Hepatocyte (in vitro differentiated cells): Measurements from ENCODE around the gene SLC40A1. TPM values are rescaled to one million over a fixed set of nuclear protein-coding genes. Genes with fewer than 3 reads are reported as not detected.

Experiments
- DNase-seq: peaks from one replicate; pipeline ENCODE4 v3.0.0-alpha.2; 2016; ENCODE audit warnings: low spot score
- H2AFZ ChIP-seq: fragments of 200-600 bp; sonication (generic); 2 replicates; pipeline ENCODE4 v1.6.0; 2016; ENCODE audit warnings: antibody characterized with exemption, mild to moderate bottlenecking
- H3K27ac ChIP-seq: fragments of 200-600 bp; sonication (generic); 2 replicates; pipeline ENCODE4 v1.5.1; 2016; ENCODE audit warnings: mild to moderate bottlenecking
- H3K27me3 ChIP-seq: fragments of 200-600 bp; sonication (generic); 2 replicates; pipeline ENCODE4 v1.6.1; 2016
- H3K36me3 ChIP-seq: fragments of 200-600 bp; sonication (generic); replicated peaks from 2 replicates; pipeline ENCODE4 v1.5.1; 2016; ENCODE audit warnings: low read depth; ENCODE audit not compliant: insufficient read depth
- H3K4me1 ChIP-seq: fragments of 200-600 bp; sonication (generic); 2 replicates; pipeline ENCODE4 v1.5.1; 2016; ENCODE audit warnings: mild to moderate bottlenecking, moderate library complexity; ENCODE audit not compliant: insufficient read depth
- H3K4me2 ChIP-seq: fragments of 200-600 bp; sonication (generic); 2 replicates; pipeline ENCODE4 v1.6.0; 2016
- H3K4me3 ChIP-seq: fragments of 200-600 bp; sonication (generic); 2 replicates; pipeline ENCODE4 v1.5.1; 2016; ENCODE audit warnings: mild to moderate bottlenecking
- H3K79me2 ChIP-seq: fragments of 200-600 bp; sonication (generic); 2 replicates; pipeline ENCODE4 v1.6.0; 2017; ENCODE audit warnings: mild to moderate bottlenecking
- H3K9me2 ChIP-seq: fragments of 200-600 bp; sonication (generic); replicated peaks from 2 replicates; pipeline ENCODE4 v1.6.0; 2017; ENCODE audit warnings: mild to moderate bottlenecking; ENCODE audit not compliant: insufficient read depth
- H3K9me3 ChIP-seq: fragments of 200-600 bp; sonication (generic); 2 replicates; pipeline ENCODE4 v1.5.1; 2016; ENCODE audit warnings: low read depth, mild to moderate bottlenecking
- H4K20me1 ChIP-seq: fragments of 200-600 bp; sonication (generic); 2 replicates; pipeline ENCODE4 v1.6.0; 2016; ENCODE audit warnings: mild to moderate bottlenecking; ENCODE audit not compliant: insufficient read depth, poor library complexity, severe bottlenecking
- EZH2 ChIP-seq: fragments of 200-600 bp; sonication (generic); IDR thresholded peaks from 2 replicates; pipeline ENCODE4 v1.6.1; 2016; ENCODE audit warnings: antibody characterized with exemption, mild to moderate bottlenecking, borderline replicate concordance
- EZH2phosphoT487 ChIP-seq: fragments of 200-600 bp; sonication (generic); IDR thresholded peaks from one replicate; pipeline ENCODE4 v1.6.1; 2018; ENCODE audit warnings: antibody characterized with exemption, mild to moderate bottlenecking, low read depth, moderate library complexity; ENCODE audit not compliant: unreplicated experiment, severe bottlenecking
- WGBS: methylation state at CpG from one replicate; pipeline ENCODE4 v1.1.6; 2016; ENCODE audit warnings: low lambda C conversion rate; ENCODE audit errors: missing lambda C conversion rate; 5-methylcytosine and 5-hydroxymethylcytosine counted together
- polyA plus RNA-seq: library from polyadenylated mRNA; unstranded; fragments of >200 nt; fragmentation: Nextera tagmentation; extraction: Ambion mirVana; gene quantifications from 2 replicates; pipeline ENCODE4 v1.2.1, GENCODE V29; 2016
- total RNA-seq: library from RNA; depleted of rRNA; stranded (reverse); fragments of >200 nt; gene quantifications from 2 replicates; pipeline ENCODE4 v1.2.3, GENCODE V29; 2014
- TF ChIP-seq, protein P1 (sequence below): fragments of 200-600 bp; sonication (generic); IDR thresholded peaks from 2 replicates; pipeline ENCODE4 v1.5.1; 2016; ENCODE audit warnings: antibody characterized with exemption, mild to moderate bottlenecking; ENCODE audit not compliant: poor library complexity

SLC40A1 gene
- total and polyA plus RNA-seq, 2 experiments from 2014 or later = 186 to 225 TPM

DNA sequence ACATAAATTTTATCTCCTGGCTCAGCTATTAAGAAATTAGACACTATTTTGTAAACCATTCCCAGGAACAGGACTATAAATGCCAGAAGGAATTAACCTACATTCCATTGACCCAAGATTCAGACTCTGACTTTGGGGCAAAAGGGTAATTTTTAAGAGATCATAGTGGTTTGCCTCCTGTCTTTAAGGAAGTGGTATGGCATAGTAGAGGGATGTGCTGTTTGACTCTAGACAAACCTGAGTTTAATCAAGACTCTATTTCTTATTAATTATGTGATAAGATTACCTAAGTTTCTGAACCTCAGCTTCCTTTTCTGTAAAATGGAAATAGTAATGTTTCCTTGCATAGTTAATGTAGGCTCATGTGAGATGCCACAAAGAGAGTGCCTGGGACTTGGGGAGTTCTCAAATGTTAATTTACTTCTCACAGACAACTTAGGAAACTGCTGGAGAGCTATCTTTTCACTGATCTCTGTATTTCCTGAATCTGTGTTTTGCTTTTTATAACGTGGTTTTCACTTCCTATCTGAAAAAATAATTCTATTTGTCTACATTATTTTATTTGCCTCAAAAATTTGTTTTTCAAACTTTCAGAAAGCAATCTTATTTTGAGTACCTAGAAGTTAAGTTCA lies 11.9 kb upstream of the SLC40A1 start:
- H3K9me3 ChIP-seq = no peaks in the 10 kb centered on the region
- no peak overlapping the region for H2AFZ ChIP-seq
- no peaks in the 10 kb centered on the region for H3K36me3 ChIP-seq
- H3K4me1 ChIP-seq = no peaks in the 10 kb centered on the region
- no peak for DNase-seq
- no peaks in the 10 kb centered on the region for H3K9me2 ChIP-seq
- no peak overlapping the region for H3K27ac ChIP-seq
- H3K79me2 ChIP-seq = no peaks in the 10 kb centered on the region
- no peak for TF ChIP-seq EZH2phosphoT487
- TF ChIP-seq EZH2 = no peak
- TF ChIP-seq, protein P1, sequence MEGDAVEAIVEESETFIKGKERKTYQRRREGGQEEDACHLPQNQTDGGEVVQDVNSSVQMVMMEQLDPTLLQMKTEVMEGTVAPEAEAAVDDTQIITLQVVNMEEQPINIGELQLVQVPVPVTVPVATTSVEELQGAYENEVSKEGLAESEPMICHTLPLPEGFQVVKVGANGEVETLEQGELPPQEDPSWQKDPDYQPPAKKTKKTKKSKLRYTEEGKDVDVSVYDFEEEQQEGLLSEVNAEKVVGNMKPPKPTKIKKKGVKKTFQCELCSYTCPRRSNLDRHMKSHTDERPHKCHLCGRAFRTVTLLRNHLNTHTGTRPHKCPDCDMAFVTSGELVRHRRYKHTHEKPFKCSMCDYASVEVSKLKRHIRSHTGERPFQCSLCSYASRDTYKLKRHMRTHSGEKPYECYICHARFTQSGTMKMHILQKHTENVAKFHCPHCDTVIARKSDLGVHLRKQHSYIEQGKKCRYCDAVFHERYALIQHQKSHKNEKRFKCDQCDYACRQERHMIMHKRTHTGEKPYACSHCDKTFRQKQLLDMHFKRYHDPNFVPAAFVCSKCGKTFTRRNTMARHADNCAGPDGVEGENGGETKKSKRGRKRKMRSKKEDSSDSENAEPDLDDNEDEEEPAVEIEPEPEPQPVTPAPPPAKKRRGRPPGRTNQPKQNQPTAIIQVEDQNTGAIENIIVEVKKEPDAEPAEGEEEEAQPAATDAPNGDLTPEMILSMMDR = no peak
- 35% methylated on average over 1 of the region's 1 CpG for WGBS
- H4K20me1 ChIP-seq = no peaks in the 10 kb centered on the region
- no peak overlapping the region for H3K4me2 ChIP-seq
- no peaks in the 10 kb centered on the region for H3K27me3 ChIP-seq
- H3K4me3 ChIP-seq = no peak overlapping the region

DNA sequence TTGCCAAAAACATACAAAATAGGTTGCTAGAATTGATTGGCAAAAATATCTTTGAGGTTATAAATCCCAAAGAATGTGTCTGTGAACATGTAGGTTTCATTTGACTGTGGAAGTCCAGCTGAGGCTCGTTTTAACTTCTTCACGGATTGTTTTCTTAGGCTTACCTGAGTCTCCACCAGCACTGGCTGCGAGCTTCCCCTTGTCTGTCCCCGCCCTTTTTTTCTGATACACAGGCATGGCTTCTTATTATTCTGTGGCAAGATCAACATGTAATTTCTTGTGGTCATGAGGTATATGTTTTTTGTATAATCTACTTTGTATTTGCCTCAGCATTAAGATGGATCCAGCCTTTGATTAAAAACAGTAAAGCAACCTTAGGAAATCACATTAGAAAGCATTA lies 7.2 kb upstream of the SLC40A1 start:
- Histone ChIP-seq H3K4me2 (no peak overlapping the region), H3K79me2 (no peaks in the 10 kb centered on the region), H3K27me3 (no peaks in the 10 kb centered on the region), H3K9me3 (no peaks in the 10 kb centered on the region), H3K27ac (no peak overlapping the region), H4K20me1 (no peaks in the 10 kb centered on the region), H3K4me3 (no peak overlapping the region), H2AFZ (no peak overlapping the region), H3K36me3 (no peaks in the 10 kb centered on the region), H3K4me1 (no peaks in the 10 kb centered on the region), H3K9me2 (no peaks in the 10 kb centered on the region)
- WGBS = 81% methylated on average over 4 of the region's 4 CpGs
- no peak for DNase-seq
- TF ChIP-seq, protein P1 = no peak
- TF ChIP-seq EZH2 (no peak), EZH2phosphoT487 (no peak)

DNA sequence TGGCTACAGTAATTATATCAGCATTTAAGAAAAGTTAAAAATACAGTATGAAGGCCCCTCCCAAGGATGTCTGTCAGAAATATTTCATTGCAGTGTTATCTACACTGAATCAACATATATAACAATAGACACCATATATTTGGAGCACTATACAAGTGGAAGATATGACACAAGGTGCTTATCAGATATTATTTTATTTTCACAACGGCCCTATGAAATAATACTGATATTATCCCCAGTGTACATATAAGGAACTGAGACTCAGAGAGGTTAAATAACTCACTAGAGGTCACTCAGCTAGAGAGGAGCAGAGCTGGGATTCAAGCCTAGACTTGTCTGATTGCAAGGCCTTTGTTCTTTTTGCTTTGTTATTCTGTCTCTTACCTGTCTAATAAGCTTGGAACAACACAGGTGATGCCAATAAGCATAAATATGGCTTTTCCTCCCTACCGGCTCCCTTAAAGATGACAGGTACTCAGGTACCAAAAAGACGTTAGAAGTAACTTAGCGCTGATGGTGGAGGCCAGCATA lies 4.7 kb upstream of the SLC40A1 start:
- H4K20me1 ChIP-seq = no peaks in the 10 kb centered on the region
- no peaks in the 10 kb centered on the region for H3K9me2 ChIP-seq
- no peaks in the 10 kb centered on the region for H3K27me3 ChIP-seq
- H2AFZ ChIP-seq = no peak overlapping the region
- TF ChIP-seq EZH2phosphoT487 = no peak
- TF ChIP-seq, protein P1 = no peak
- TF ChIP-seq EZH2 = no peak
- no peak for DNase-seq
- no peak overlapping the region for H3K4me2 ChIP-seq
- no peaks in the 10 kb centered on the region for H3K79me2 ChIP-seq
- H3K36me3 ChIP-seq = no peaks in the 10 kb centered on the region
- H3K4me3 ChIP-seq = no peak overlapping the region
- no peak overlapping the region for H3K27ac ChIP-seq
- H3K9me3 ChIP-seq = no peaks in the 10 kb centered on the region
- H3K4me1 ChIP-seq = peaks cover 10% of the 10 kb centered on the region
- 93% methylated on average over 4 of the region's 4 CpGs for WGBS
